HG02642 (cell line): ENCODE data around the gene GFI1.

Experiments used
- ATAC-seq: cut with Tn5 transposase; IDR thresholded peaks from one replicate; pipeline ENCODE4 v1.9.1; 2021; ENCODE audit warnings: mild to moderate bottlenecking; ENCODE audit not compliant: unreplicated experiment, poor library complexity

The GFI1 gene

GRCh38 chr1:92488832-92489231 lies 2.1 kb upstream of the GFI1 start:
- no peak for ATAC-seq

- ATAC-seq: no peak
These were observed 1.7 kb upstream of the GFI1 start for GRCh38 chr1:92488416-92488815.

- no peak for ATAC-seq
These were observed 417 bp upstream of the GFI1 start for GRCh38 chr1:92487078-92487605.

- ATAC-seq: peak; percentile 58
These were observed 1.1 kb downstream of the GFI1 start for GRCh38 chr1:92485381-92486250.

- peak; percentile 19 for ATAC-seq
These were observed 2.0 kb downstream of the GFI1 start for GRCh38 chr1:92484472-92485380.

GRCh38 chr1:92483610-92484471 lies 2.9 kb downstream of the GFI1 start:
- ATAC-seq: no peak

GRCh38 chr1:92482665-92483609 lies 3.8 kb downstream of the GFI1 start:
- ATAC-seq: no peak

GRCh38 chr1:92481971-92482664 lies 4.6 kb downstream of the GFI1 start:
- no peak for ATAC-seq

GRCh38 chr1:92481599-92481925 lies 5.2 kb downstream of the GFI1 start:
- ATAC-seq: no peak

- ATAC-seq: no peak
These were observed 5.7 kb downstream of the GFI1 start for GRCh38 chr1:92480813-92481598.

GRCh38 chr1:92480200-92480812 lies 6.4 kb downstream of the GFI1 start:
- ATAC-seq: no peak

- ATAC-seq: no peak
These were observed 7.1 kb downstream of the GFI1 start for GRCh38 chr1:92479587-92479986.

- no peak for ATAC-seq
These were observed 8.3 kb downstream of the GFI1 start for GRCh38 chr1:92478393-92478792.

GRCh38 chr1:92476071-92476631 lies 10.6 kb downstream of the GFI1 start:
- peak; percentile 53 for ATAC-seq

GRCh38 chr1:92475029-92475428 lies 11.7 kb downstream of the GFI1 start:
- no peak for ATAC-seq

GRCh38 chr1:92473781-92474495 lies 12.8 kb downstream of the GFI1 start:
- peak; percentile 57 for ATAC-seq
